Uterus (tissue), 4 donors: ENCODE data around the gene TBXAS1. TPM values are rescaled to one million over a fixed set of nuclear protein-coding genes. Genes with fewer than 3 reads are reported as not detected.

ENCODE experiments used
- DNase-seq, 2 donors: peaks; one replicate each; pipeline ENCODE4 v3.0.0-alpha.2; 2019 to 2020
- H3K27ac ChIP-seq, 2 donors: fragments of 200-600 bp; sonication (generic); 1 replicate in 1 of 2; 2 replicates in 1 of 2; pipeline ENCODE4 v1.5.1; 2016 to 2018
- H3K27me3 ChIP-seq, 2 donors: fragments of 200-600 bp; sonication (generic); one replicate each; pipeline ENCODE4 v1.5.1; 2018 to 2019; ENCODE audit warnings: control low read depth in 1 of 2
- H3K36me3 ChIP-seq, 2 donors: fragments of 200-600 bp; sonication (generic); one replicate each; pipeline ENCODE4 v1.5.1; 2019; ENCODE audit warnings: control low read depth in 1 of 2
- H3K4me1 ChIP-seq, 2 donors: fragments of 200-600 bp; sonication (generic); one replicate each; pipeline ENCODE4 v1.5.1; 2018 to 2019; ENCODE audit warnings: control low read depth in 1 of 2
- H3K4me3 ChIP-seq, 2 donors: fragments of 200-600 bp; sonication (generic); 1 replicate in 1 of 2; 2 replicates in 1 of 2; pipeline ENCODE4 v1.5.1; 2018 to 2019; ENCODE audit warnings: mild to moderate bottlenecking in 1 of 2
- H3K9me3 ChIP-seq, 2 donors: fragments of 200-600 bp; sonication (generic); one replicate each; pipeline ENCODE4 v1.5.1; 2019; ENCODE audit warnings: control low read depth in 1 of 2
- CTCF ChIP-seq, 4 experiments: fragments of 200-600 bp in 2 of 4; fragments of 450-650 bp in 2 of 4; sonication (generic) in 2 of 4; IDR thresholded peaks; one replicate each; pipeline ENCODE4 v1.5.1; 2016 to 2019; ENCODE audit warnings: antibody characterized with exemption in 4 of 4, mild to moderate bottlenecking in 2 of 4, moderate library complexity in 1 of 4
- POLR2A ChIP-seq, 2 donors: fragments of 450-650 bp; IDR thresholded peaks; one replicate each; pipeline ENCODE4 v1.6.1; 2016; ENCODE audit warnings: antibody characterized with exemption in 2 of 2, mild to moderate bottlenecking in 1 of 2, moderate library complexity in 1 of 2
- intact Hi-C: fragments of 100-400 bp; cut with DNase I; formaldehyde crosslinking; loops from one replicate; pipeline ENCODE4 v1.15.1; 2023; ENCODE audit warnings: low total_unique reads
- total RNA-seq, 4 donors: library from RNA; depleted of rRNA in 3 of 4; stranded (reverse); fragments of >200 nt in 3 of 4; gene quantifications; one replicate each; pipeline versions ENCODE4 v1.1.0 to v1.2.4, GENCODE V29; 2014 to 2023
- donor health status: DM: yes; HTN: yes; CAD: no.

TBXAS1 gene
- total RNA-seq, 4 donors from 2014 or later, result 6.6 to 14.3 (median 11.9) TPM

- Histone ChIP-seq H3K36me3 (no peaks in the 10 kb centered on the region), H3K4me1 (no peaks in the 10 kb centered on the region), H3K27ac (peak overlapping the region; percentile 8), H3K4me3 (no peak overlapping the region), H3K9me3 (no peaks in the 10 kb centered on the region), H3K27me3 (no peaks in the 10 kb centered on the region)
- no peak for DNase-seq
- intact Hi-C loops, result no loop called here
- TF ChIP-seq POLR2A (IDR thresholded peaks at IDR 0.05) (no peak), CTCF (IDR thresholded peaks at IDR 0.05) (no peak)
These were observed 207.3 kb downstream of the TBXAS1 start for GRCh38 chr7:140036224-140036962.

GRCh38 chr7:140039066-140039465 is 210.0 kb downstream of the TBXAS1 start:
- Histone ChIP-seq H3K4me3 (no peak overlapping the region), H3K36me3 (no peaks in the 10 kb centered on the region), H3K27ac (no peak overlapping the region), H3K27me3 (no peaks in the 10 kb centered on the region), H3K9me3 (no peaks in the 10 kb centered on the region), H3K4me1 (no peaks in the 10 kb centered on the region)
- DNase-seq, result no peak
- TF ChIP-seq POLR2A (IDR thresholded peaks at IDR 0.05), result no peak
- TF ChIP-seq CTCF (IDR thresholded peaks at IDR 0.05), result no peak
- intact Hi-C loops, result no loop called here

DNA sequence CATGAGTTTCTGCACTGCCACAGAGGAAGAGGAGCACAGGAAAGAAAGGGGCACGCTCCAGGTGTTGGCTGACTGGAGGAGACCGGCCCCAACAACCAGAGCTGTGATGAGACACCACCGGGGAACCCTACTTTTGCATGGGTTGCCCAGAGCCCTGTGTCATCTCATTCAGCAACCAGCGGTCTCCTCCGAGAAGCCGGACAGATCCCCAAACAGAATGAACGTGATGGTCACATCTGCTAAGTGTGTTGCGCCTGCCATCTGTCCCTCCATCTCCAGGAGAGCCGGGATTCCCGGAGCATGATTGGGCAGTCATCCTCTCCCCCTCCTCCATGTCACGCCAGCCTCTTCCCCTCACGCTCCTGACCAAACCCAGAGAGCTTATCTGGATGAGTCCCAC is 210.8 kb downstream of the TBXAS1 start:
- no peak overlapping the region for H3K4me3 ChIP-seq
- H3K27me3 ChIP-seq, result no peaks in the 10 kb centered on the region
- intact Hi-C loops, result no loop called here
- no peaks in the 10 kb centered on the region for H3K9me3 ChIP-seq
- no peaks in the 10 kb centered on the region for H3K4me1 ChIP-seq
- DNase-seq, result no peak
- no peak overlapping the region for H3K27ac ChIP-seq
- TF ChIP-seq CTCF (IDR thresholded peaks at IDR 0.05), result no peak
- TF ChIP-seq POLR2A (IDR thresholded peaks at IDR 0.05), result no peak
- H3K36me3 ChIP-seq, result no peaks in the 10 kb centered on the region

GRCh38 chr7:140041659-140042385 is 212.8 kb downstream of the TBXAS1 start:
- H3K27ac ChIP-seq, result no peak overlapping the region
- no peak for TF ChIP-seq CTCF (IDR thresholded peaks at IDR 0.05)
- TF ChIP-seq POLR2A (IDR thresholded peaks at IDR 0.05), result no peak
- no peaks in the 10 kb centered on the region for H3K36me3 ChIP-seq
- H3K27me3 ChIP-seq, result no peaks in the 10 kb centered on the region
- intact Hi-C loops, result no loop called here
- no peaks in the 10 kb centered on the region for H3K9me3 ChIP-seq
- H3K4me3 ChIP-seq, result no peak overlapping the region
- no peaks in the 10 kb centered on the region for H3K4me1 ChIP-seq
- DNase-seq, result no peak

DNA sequence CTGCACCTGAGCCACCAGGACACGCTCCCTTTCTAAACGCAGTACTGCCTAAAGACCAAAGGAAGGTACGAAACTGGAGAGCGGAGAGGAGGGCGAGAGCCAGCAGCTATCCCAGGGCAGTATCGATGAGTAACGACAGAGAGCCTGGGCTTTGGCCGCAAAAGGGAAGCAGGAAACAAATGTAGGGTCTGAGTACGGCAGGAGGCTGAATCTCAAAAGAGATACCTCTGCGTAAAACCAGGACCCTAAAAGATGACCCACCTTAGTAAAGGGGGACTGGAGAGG is 213.3 kb downstream of the TBXAS1 start:
- TF ChIP-seq POLR2A (IDR thresholded peaks at IDR 0.05) (no peak), CTCF (IDR thresholded peaks at IDR 0.05) (no peak)
- no peaks in the 10 kb centered on the region for H3K27me3 ChIP-seq
- no peak overlapping the region for H3K27ac ChIP-seq
- no peak for DNase-seq
- intact Hi-C loops, result no loop called here
- no peaks in the 10 kb centered on the region for H3K4me1 ChIP-seq
- no peak overlapping the region for H3K4me3 ChIP-seq
- H3K36me3 ChIP-seq, result no peaks in the 10 kb centered on the region
- H3K9me3 ChIP-seq, result no peaks in the 10 kb centered on the region
